ENCODE results near the gene FKBP1C.
"Not testable (repeated sequence)": the region's sequence is repeated elsewhere in the genome, so short reads cannot be mapped to it uniquely, and the experiment has no call there.

Gene FKBP1C

DNA sequence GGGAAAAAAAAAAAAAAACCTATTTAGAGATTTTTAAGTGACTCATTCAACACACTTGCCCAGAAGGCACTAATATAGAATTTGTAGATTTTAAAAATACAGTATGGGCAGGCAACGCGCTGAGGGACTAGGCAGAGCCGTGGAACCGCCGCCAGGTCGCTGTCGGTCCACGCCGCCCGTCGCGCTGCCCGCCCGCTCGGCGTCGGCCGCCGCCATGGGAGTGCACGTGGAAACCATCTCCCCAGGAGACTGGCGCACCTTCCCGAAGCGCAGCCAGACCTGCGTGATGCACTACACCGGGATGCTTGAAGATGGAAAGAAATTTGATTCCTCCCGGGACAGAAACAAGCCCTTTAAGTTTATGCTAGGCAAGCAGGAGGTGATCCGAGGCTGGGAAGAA is at the start of gene FKBP1C:
Gene FKBP1C (plus strand): TSS at position 127 of the 400 bp plus-strand sequence.
- DNase-seq: not testable (repeated sequence)

DNA sequence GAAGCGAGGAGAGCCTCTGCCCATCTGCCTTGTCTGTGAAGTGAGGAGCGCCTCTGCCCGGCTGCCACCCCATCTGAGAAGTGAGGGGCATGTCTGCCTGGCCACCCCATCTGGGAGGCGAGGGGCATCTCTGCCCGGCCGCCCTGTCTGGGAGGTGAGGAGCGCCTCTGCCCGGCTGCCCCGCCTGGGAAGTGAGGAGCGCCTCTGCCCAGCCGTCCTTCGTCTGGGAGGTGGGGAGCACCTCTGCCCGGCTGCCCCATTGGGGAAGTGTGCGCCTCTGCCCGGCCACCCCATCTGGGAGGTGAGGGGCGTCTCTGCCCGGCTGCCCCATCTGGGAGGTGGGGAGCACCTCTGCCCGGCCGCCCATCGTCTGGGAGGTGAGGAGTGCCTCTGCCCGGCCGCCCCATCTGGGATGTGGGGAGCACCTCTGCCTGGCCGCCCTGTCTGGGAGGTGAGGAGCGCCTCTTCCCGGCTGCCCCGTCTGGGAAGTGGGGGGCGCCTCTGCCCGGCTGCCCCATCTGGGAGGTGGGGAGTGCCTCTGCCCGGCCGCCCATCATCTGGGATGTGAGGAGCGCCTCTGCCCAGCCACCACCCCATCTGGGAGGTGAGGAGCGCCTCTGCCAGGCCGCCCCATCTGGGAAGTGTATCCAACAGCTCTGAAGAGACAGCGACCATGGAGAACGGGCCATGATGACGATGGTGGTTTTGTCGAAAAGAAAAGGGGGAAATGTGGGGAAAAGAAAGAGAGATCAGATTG is 47.0 kb upstream of the FKBP1C start:
- DNase-seq: not testable (repeated sequence)

DNA sequence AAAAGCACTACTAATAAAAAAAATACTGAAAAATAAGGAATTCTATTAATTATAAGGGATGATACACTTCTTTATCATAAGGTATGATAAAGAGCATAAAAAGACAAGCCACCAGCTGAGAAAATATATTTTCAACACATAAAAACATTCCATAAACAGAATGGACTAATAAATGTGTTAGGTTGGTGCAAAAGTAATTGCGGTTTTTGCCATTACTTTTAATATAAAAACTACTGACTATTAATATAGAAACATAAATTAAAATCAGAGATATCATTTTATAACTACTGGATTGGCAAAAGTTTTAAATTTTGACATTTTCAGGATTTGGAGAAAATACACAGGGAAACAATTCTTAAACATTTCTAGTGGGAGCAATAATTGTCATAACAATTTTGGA is 37.1 kb upstream of the FKBP1C start:
- DNase-seq: no peak

DNA sequence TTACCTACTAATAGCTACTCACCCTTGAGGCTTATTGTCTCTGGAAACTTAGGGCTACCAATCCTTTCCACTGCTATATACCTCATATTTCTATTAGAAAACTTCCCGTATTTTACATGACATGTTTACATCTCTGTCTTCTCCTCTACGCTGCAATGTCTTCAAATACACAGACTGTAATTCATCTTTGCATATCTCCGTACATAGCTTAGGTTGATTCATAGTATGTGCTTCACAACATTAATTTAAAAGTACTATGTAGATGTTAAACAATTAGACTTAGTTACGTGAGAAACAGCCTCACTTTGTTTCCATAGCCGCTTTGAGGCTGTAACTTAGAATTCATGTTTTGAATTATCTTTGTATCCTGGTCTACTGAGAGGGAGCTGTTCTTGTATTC is 35.1 kb upstream of the FKBP1C start:
- DNase-seq: no peak

DNA sequence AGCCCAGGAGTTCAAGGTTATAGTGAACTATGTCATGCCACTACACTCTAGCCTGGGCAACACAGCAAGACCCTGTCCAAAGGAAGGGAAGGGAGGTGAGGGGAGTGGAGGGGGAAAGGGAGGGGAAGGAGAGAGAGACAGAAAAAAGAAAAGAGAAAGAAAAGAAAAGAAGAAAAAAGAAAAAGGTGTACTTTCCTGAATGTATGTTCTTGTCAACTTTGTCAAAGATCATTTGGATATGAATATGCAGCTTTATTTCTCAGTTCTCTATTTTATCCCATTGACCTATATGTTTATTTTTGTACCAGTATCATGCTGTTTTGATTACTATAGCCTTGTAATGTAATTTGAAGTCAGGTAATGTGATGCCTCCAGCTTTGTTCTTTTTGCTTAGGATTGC is 30.9 kb upstream of the FKBP1C start:
- DNase-seq: no peak

DNA sequence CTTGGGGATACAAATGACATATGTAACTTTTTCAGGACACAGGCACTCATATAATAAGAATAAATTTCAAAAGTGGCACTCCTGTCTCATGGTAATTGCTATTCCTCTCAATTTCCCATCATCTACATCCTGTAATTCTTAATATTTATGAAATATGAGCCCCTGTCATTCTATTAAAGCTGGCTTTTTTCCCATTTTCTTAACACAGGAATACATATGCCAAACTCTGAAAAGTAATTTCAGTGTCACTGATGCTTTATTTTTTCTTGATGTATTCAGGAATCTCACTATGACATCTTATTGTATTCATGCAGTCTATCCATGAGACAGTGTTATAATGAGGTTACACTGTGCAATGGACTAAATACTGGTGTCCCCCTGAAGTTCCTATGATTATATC is 24.3 kb upstream of the FKBP1C start:
- DNase-seq: no peak

DNA sequence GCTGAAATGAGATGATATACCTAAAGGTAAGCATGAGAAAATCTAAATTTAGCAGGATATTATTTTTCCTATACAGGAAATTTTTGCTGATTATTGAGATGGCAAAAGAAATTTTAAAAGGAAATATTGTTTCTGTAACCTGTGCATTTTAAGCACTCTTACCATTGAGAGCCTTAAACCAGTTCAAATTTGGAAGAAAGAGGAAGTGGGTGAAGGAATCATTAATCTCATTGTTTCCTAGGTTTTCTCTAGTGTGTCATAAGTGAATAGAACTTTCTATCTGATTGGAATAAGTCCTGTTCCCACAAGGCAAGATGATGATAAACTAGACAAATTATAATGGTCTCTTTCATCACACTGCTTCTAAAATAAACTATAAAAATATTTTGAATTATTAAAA is 22.4 kb upstream of the FKBP1C start:
- no peak for DNase-seq

DNA sequence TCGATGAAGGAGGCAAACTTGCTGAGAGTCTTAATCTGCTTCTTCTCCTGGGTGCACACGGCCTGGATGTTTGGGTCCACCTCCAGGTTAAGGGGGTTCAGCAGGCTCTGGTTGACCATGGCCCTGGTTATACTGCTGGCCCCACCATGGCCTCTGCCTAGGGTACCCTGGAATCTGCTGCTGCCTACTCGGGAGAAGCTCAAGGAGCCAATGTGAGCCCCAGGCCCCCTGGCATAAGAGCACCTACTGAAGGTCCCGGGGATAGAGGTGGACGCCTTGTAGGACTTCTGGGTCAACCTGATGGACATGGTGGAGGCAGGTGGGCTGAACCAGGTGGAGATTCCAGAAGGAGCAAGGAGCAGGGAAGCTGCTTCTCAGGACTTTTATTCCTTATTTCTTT is 17.9 kb upstream of the FKBP1C start:
- DNase-seq: no peak

DNA sequence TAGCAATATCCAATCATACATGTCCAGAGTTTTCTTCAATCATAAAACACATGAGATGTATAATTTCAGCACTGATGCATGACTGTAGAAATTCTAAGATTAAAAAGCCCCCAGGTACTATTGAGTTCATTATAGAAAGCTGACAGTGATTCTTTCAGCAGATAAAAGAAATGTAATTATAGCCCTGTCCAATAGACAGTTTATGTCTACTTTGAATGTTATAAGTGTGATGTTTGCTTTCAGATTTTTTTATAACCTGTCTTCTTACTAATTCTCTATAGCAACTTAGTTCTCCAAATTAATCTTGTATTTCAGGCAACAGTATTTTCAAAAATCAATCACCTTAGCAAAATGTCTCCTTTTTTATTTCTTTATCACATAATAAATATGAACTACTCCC is 13.5 kb upstream of the FKBP1C start:
- DNase-seq: no peak

DNA sequence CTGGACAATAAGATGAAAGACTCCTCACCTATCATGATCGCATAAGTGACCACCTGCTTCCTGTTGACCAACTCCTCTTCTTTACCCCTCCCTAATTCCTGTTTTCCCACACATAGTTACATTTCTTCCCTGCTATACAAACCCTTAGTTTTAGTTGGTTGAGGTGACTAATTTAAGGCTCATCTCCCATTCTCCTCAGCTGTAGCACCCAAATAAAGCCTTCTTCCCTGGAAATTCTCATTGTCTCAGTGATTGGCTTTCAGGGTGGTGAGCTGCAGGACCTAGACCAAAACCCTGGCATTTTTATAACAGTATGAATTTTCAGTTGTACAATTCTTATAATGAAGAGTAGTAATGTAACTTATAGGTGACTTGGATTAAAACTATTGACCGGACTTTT is 2.1 kb downstream of the FKBP1C start:
- no peak for DNase-seq

DNA sequence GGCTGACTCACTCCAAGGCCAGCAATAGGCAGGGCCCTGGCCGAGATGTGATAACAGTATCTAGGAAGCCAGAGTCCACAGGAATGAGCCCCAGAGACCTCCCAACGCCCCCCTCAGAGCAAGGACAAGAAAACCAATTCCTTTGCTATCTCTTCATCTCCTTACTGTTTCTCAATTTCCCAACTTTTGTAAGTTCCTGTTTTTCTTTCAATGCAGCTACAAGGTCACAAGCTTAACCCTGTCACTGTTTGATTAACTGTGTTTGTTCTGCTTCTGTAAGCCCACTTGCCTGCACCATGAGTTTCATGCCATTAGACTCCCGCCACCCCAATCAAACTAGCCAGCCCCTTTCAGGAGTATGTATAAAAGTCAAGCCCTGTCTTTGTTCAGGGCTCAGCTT is 3.5 kb downstream of the FKBP1C start:
- no peak for DNase-seq

DNA sequence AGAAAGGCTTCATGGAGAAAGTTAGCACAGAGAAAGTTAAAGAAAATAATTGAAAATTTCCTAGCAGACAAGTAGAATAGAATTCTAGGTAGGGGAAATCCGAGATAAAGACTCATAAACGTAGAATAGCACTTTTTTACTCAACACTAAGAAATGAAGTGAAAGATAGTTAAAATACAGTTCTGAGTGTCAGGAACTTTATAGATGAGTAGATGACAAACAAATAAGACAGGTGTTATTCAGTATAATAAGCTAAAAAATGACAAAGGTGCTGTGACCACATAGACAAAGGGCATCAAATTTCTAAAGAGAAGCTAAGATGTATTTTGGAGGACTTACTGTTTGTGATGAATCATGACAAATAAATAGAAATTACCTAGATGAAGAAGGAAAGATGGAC is 12.9 kb downstream of the FKBP1C start:
- no peak for DNase-seq

DNA sequence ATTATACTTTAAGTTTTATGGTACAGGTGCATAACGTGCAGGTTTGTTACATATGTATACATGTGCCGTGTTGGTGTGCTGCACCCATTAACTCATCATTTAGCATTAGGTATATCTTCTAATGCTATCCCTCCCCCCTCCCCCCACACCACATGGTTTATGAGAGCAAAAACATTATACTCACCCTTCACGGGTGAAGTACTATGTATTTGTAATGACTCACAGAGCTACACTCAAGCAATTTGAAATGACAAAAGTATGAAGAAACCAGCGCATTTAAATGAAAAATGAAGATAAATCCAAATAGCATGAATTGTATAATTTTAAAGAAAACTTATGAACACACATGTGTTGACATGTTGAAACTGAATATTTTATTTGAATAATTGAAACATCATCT is 14.7 kb downstream of the FKBP1C start:
- not testable (repeated sequence) for DNase-seq

DNA sequence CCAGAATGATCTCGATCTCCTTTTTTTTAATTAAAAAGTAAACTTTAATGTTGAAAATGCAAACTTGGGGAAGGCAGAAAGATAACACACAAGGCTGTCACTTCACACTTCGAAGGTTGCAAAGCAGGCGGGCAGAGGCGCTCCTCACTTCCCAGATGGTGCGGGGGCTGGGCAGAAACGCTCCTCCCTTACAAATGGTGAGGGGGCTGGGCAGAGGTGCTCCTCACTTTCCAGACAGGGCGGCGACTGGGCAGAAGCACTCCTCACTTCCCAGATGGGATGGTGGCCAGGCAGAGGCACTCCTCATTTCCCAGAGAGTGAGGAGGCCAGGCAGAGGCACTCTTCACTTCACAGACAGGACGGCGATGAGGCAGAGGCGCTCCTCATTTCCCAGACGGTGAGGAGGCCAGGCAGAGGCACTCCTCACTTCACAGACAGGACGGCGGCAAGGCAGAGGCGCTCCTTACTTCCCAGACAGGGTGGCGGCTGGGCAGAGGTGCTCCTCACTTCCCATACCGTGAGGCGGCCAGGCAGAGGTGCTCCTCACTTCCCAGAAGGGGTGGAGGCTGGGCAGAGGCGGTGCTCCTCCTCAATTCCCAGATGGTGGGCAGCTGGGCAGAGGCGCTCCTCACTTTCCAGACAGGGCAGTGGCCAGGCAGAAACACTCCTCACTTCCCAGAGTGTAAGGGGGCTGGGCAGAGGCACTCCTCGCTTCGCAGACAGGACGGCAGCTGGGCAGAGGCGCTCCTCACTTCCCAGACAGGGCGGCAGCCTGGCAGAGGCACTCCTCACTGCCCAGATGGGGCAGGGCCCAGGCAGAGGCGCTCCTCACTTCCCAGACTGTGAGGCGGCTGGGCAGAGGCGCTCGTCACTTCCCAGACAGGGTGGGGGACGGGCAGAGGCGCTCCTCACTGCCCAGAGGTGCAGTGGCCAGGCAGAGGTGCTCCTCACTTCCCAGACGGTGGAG is 16.9 kb downstream of the FKBP1C start:
- not testable (repeated sequence) for DNase-seq

DNA sequence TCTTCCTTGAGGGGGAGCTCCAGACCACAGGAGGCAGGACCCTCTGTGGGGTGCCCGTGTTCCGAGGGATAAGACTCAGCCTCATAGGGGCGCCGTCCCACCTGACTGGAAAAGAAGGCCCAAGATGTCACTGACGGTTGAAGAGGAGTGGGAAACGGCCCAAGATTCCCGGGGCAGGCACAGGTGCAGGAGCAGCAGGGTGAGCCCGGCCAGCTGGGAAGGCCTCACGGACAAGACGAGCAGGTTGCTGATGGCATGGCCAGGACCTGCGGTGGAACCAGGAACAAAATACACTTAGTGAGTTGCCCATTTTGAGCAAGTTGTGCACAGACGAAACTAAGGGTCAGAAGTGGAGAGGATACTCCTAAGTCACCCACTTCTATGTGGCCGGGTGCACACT is 18.8 kb downstream of the FKBP1C start:
- DNase-seq: not testable (repeated sequence)

DNA sequence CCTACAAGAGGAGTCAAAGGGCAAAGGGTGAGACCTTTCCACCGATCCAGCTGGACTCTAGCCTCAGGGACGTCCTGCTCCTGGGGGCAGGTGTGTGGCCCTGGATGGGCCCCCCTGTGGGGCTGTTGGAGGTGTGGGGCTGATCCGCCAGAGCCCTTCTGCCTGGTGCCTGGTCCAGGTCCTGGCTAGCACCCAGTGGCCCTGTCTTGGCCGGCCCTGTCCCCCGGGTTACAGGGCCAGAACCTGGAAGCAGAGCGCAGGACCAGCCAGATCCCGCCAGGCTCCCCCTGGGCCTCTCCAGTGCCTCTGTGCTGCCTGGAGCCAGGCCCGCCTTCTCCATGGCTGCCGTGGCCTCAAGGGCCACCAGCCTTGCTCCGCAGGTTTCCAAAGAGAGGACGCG is 19.2 kb downstream of the FKBP1C start:
- not testable (repeated sequence) for DNase-seq

DNA sequence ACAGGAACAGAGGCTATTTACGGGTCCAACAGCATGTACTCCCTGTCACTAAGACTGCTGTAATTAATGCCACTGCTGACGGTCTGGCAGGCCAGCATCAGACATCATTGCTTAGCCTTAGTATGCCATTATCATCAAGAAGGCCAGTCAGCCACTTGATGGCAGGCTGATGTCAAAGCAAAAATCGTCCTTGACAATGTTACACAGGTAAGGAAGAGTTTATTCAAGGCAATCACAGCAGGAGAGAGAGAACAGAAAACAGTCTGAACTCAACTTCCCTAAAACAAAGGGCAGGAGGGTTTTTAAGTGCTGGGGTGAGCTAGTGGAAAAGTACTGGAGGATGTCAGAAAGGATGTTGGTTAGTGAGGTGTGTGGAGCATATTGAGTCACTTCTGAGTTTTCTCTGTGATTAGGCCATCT is 25.1 kb downstream of the FKBP1C start:
- no peak for DNase-seq

DNA sequence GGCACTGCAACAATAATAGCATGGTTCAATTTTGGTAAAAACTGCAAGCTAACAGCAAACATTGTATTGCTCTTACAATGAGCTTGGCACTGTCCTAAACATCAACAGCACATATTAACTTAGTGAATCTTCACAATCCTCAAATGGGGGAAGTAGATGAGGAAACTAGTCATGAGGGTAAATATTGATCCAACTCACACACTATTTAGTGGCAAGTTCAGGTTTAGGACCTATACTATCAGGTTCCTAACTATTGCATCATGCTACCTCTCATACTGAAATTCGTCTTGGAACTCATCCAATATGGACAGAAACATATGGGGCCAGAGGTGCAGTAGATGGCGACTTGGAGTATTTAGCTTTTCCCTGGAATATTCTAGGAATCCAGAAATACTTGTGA is 34.2 kb downstream of the FKBP1C start:
- no peak for DNase-seq

DNA sequence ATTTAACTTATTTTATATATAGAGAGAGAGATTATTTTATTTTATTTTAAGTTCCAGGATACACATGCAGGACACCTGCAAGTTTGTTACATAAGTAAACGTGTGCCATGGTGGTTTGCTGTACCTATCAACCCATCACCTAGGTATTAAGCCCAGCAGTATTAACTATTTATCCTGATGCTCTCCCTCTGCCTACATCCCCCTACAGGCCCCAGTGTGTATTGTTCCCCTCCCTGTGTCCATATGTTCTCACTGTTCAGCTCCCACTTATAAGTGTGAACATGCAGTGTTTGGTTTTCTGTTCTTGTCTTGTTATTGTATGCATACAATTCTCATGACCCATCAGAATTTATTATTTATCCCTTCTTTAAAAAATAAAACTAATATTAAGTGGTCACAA is 34.6 kb downstream of the FKBP1C start:
- DNase-seq: no peak

DNA sequence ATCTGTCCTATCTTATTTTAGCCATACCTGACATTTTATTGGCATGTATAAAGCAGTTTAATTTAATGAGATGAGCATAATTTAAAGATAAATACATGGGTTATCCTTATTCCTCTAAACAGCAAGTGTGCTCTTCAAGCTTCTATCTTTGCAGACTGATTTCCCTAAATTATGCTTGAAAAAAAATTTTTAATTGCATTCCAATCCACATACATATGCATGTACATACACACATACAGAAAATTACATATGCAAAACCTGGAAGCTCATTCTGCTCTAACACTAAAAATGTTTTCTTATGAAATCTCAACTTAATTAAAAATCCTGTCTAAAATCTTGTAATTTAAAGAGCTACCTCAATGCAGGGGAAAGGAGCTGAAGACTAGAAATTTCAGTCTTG is 35.3 kb downstream of the FKBP1C start:
- DNase-seq: no peak

DNA sequence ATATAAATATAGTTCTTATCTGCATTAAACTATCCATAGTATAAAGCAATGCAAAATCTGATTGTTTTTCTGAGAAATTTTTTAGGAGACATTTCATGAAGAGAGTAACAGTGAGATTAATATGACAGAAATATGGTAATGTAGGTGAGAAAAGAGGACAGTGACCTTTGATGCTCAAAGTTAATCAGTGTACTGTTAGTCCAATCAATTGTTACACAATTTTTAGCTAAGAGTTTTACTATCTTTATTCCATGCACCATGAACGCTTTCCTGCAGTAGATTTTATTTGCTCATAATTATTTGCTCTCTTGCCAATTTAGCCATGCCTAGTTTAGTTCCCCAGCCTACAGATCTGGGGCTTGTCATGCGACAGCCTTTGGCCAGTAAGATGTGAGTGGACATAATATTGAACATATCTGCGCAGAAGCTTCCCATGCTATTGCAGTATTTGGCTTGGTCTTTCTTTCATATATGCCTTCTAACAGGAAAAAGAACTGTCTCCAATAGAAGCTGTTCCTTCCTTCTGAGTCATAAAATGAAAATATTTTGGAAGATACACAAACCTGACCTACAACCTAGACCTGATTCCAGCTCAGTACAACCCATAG is 38.7 kb downstream of the FKBP1C start:
- DNase-seq: no peak

DNA sequence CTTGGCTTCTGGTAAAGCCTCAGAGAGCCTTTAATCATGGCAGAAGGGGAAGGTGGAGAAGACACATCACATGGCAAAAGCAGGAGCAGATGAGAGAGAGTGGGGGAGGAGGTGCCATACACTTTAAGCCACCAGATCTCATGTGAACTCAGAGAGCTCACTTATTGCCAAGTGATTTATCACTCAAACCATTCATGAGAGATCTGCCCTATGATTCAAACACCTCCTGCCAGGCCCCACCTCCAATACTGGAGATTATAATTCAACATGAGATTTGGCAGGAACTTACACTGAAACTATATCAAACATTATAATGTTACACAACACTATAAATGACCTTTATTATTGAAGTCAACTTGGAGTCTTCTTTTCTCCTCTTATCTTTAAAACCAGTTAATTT is 47.9 kb downstream of the FKBP1C start:
- DNase-seq: no peak

DNA sequence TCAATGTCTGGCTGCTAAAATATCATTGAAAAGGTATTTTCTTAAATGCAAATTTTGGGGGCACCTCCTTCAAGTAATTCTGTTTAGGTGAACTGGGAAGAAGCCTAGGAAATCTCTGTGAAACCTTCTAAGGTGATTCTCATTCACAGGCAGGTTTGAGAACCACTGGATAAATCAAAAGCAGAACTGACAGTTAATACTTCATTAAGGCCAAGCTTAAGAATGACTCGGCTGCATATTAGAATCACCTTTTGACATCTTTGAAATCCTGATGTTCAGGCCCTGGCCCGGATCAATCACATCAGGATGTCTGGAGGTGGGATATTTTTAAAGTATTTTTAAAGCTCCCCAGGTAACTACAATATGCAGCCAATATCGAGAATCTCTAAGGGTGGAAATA is 50.6 kb downstream of the FKBP1C start:
- DNase-seq: no peak

Measured in NCI-H524 treated with DMSO at 0.1 percent for 48 hours (cell line).